ENCODE data around the gene LMBRD1.

DNA sequence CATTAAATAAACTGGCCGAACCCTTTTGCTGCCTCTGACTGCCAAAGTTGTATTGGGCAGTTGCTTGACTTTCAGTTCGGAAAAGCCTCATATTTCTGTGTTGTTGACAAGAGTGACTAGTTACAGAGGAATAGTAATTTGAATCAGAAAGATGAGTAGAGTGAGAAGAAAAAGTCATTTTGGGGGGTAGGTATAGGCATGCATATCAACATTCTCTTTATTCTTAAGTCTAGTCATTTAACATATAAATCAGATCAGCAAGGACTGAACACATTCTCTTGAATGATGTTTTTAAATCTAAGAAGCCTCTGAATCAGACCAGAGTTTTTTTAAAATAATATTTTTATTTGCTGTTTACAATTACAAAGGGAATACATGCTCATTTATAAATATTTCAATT, 4.9 kb upstream of the LMBRD1 start:
- TF ChIP-seq, protein P1, sequence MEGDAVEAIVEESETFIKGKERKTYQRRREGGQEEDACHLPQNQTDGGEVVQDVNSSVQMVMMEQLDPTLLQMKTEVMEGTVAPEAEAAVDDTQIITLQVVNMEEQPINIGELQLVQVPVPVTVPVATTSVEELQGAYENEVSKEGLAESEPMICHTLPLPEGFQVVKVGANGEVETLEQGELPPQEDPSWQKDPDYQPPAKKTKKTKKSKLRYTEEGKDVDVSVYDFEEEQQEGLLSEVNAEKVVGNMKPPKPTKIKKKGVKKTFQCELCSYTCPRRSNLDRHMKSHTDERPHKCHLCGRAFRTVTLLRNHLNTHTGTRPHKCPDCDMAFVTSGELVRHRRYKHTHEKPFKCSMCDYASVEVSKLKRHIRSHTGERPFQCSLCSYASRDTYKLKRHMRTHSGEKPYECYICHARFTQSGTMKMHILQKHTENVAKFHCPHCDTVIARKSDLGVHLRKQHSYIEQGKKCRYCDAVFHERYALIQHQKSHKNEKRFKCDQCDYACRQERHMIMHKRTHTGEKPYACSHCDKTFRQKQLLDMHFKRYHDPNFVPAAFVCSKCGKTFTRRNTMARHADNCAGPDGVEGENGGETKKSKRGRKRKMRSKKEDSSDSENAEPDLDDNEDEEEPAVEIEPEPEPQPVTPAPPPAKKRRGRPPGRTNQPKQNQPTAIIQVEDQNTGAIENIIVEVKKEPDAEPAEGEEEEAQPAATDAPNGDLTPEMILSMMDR (IDR thresholded peaks at IDR 0.05) = no peak
- TF ChIP-seq POLR2A (IDR thresholded peaks at IDR 0.05) = no peak

Data from ovary (tissue), 3 donors.